Smooth muscle cell (in vitro differentiated cells): ENCODE measurements around the gene TUBA1C. TPM values are rescaled to one million over a fixed set of nuclear protein-coding genes. Genes with fewer than 3 reads are reported as not detected.

Source experiments
- DNase-seq: peaks from one replicate; lab custom pipeline; 2025; ENCODE audit not compliant: unreplicated experiment; lab: John Stamatoyannopoulos, UW
- H2AFZ ChIP-seq: fragments of 200-600 bp; sonication (generic); 2 replicates; pipeline ENCODE4 v1.6.0; 2016; ENCODE audit warnings: antibody characterized with exemption, low read depth, mild to moderate bottlenecking
- H3F3A ChIP-seq: fragments of 200-600 bp; sonication (generic); 2 replicates; pipeline ENCODE4 v1.6.0; 2017; ENCODE audit warnings: antibody characterized with exemption, low read depth
- H3K27ac ChIP-seq: fragments of 200-600 bp; sonication (generic); 2 replicates; pipeline ENCODE4 v1.5.1; 2016; ENCODE audit warnings: low read depth, mild to moderate bottlenecking
- H3K27me3 ChIP-seq: fragments of 200-600 bp; sonication (generic); 2 replicates; pipeline ENCODE4 v1.6.1; 2016; ENCODE audit warnings: low read depth, mild to moderate bottlenecking
- H3K36me3 ChIP-seq: fragments of 200-600 bp; sonication (generic); 2 replicates; pipeline ENCODE4 v1.5.1; 2016; ENCODE audit warnings: low read depth
- H3K4me1 ChIP-seq: fragments of 200-600 bp; sonication (generic); 2 replicates; pipeline ENCODE4 v1.5.1; 2016; ENCODE audit warnings: low read depth
- H3K4me2 ChIP-seq: fragments of 200-600 bp; sonication (generic); 2 replicates; pipeline ENCODE4 v1.6.0; 2016; ENCODE audit warnings: mild to moderate bottlenecking
- H3K4me3 ChIP-seq: fragments of 200-600 bp; sonication (generic); 2 replicates; pipeline ENCODE4 v1.5.1; 2016; ENCODE audit warnings: mild to moderate bottlenecking
- H3K79me2 ChIP-seq: fragments of 200-600 bp; sonication (generic); 2 replicates; pipeline ENCODE4 v1.6.0; 2016; ENCODE audit warnings: low read depth, mild to moderate bottlenecking
- H3K9ac ChIP-seq: fragments of 200-600 bp; sonication (generic); 2 replicates; pipeline ENCODE4 v1.6.0; 2016; ENCODE audit warnings: low read depth
- H3K9me3 ChIP-seq: fragments of 200-600 bp; sonication (generic); replicated peaks from 2 replicates; pipeline ENCODE4 v1.5.1; 2016; ENCODE audit warnings: low read depth
- H4K20me1 ChIP-seq: fragments of 200-600 bp; sonication (generic); 2 replicates; pipeline ENCODE4 v1.6.0; 2016; ENCODE audit warnings: low read depth
- CTCF ChIP-seq: fragments of 200-600 bp; sonication (generic); IDR thresholded peaks from 2 replicates; pipeline ENCODE4 v1.5.1; 2017; ENCODE audit warnings: borderline replicate concordance, mild to moderate bottlenecking, antibody characterized with exemption; ENCODE audit not compliant: insufficient read depth, poor library complexity, severe bottlenecking
- WGBS: methylation state at CpG from one replicate; pipeline ENCODE4 v1.1.7; 2016; ENCODE audit warnings: low lambda C conversion rate; 5-methylcytosine and 5-hydroxymethylcytosine counted together
- polyA plus RNA-seq: library from polyadenylated mRNA; unstranded; fragments of >200 nt; fragmentation: Nextera tagmentation; extraction: Ambion mirVana; gene quantifications from 2 replicates; pipeline ENCODE4 v1.2.1, GENCODE V29; 2016
- total RNA-seq: library from RNA; depleted of rRNA; stranded (reverse); fragments of >200 nt; gene quantifications from 2 replicates; pipeline ENCODE4 v1.2.3, GENCODE V29; 2014

The TUBA1C gene
- total and polyA plus RNA-seq, 2 experiments from 2014 or later = 284 to 586 TPM

- H3K27me3 ChIP-seq = peaks cover 61% of the 10 kb centered on the region
- no peak for DNase-seq
- peak within 1 kb of the TSS; percentile 50 for H3K4me2 ChIP-seq
These were observed 30.4 kb downstream of the TUBA1C start, which contains the start of gene PRPH for GRCh38 chr12:49295082-49295936. Gene PRPH (plus strand): TSS chr12:49295147. CDS start chr12:49295201, 54 bp downstream.

GRCh38 chr12:49296034-49296835, 31.4 kb downstream of the TUBA1C start:
- DNase-seq = no peak
- H4K20me1 ChIP-seq = no peaks in the 10 kb centered on the region
- no peak overlapping the region for H3K9ac ChIP-seq
- peak overlapping the region; percentile 79 for H3K4me2 ChIP-seq
- peak; percentile 67 for TF ChIP-seq CTCF
- no peaks in the 10 kb centered on the region for H3K79me2 ChIP-seq
- H3K9me3 ChIP-seq = no peaks in the 10 kb centered on the region
- no peak overlapping the region for H3K4me3 ChIP-seq
- no peak overlapping the region for H3K27ac ChIP-seq
- no peaks in the 10 kb centered on the region for H3K36me3 ChIP-seq
- WGBS = 41% methylated on average over 53 of the region's 54 CpGs
- H3K4me1 ChIP-seq = no peaks in the 10 kb centered on the region
- no peaks in the 10 kb centered on the region for H3F3A ChIP-seq
- peaks cover 61% of the 10 kb centered on the region for H3K27me3 ChIP-seq
- no peak overlapping the region for H2AFZ ChIP-seq

More at GRCh38 chr12:49295082-49295936, 30.4 kb downstream of the TUBA1C start, which contains the start of gene PRPH:
- no peaks in the 10 kb centered on the region for H3K36me3 ChIP-seq
- H2AFZ ChIP-seq = no peak within 1 kb of the TSS
- H3K9ac ChIP-seq = no peak within 1 kb of the TSS
- no peak for TF ChIP-seq CTCF
- peak within 1 kb of the TSS; percentile 9 for H3K4me3 ChIP-seq
- H3K27ac ChIP-seq = no peak within 1 kb of the TSS
- no peaks in the 10 kb centered on the region for H3K9me3 ChIP-seq
- no peaks in the 10 kb centered on the region for H3F3A ChIP-seq
- no peaks in the 10 kb centered on the region for H4K20me1 ChIP-seq
- no peaks in the 10 kb centered on the region for H3K79me2 ChIP-seq
- WGBS = 12% methylated on average over 64 of the region's 82 CpGs
- no peaks in the 10 kb centered on the region for H3K4me1 ChIP-seq

GRCh38 chr12:49296836-49297694, 32.2 kb downstream of the TUBA1C start:
- H3K4me2 ChIP-seq = peak overlapping the region; percentile 79
- H3F3A ChIP-seq = no peaks in the 10 kb centered on the region
- no peak for TF ChIP-seq CTCF
- H3K4me3 ChIP-seq = peak overlapping the region; percentile 38
- no peaks in the 10 kb centered on the region for H3K4me1 ChIP-seq
- no peak overlapping the region for H3K27ac ChIP-seq
- WGBS = 9% methylated on average over 62 of the region's 77 CpGs
- no peaks in the 10 kb centered on the region for H3K36me3 ChIP-seq
- no peak for DNase-seq
- no peak overlapping the region for H3K9ac ChIP-seq
- no peaks in the 10 kb centered on the region for H3K79me2 ChIP-seq
- H3K9me3 ChIP-seq = no peaks in the 10 kb centered on the region
- peak overlapping the region; percentile 54 for H2AFZ ChIP-seq
- peaks cover 61% of the 10 kb centered on the region for H3K27me3 ChIP-seq
- no peaks in the 10 kb centered on the region for H4K20me1 ChIP-seq
